Amniotic epithelial cell (primary cell): ENCODE measurements around the gene DNAJC10.

Source experiments
- DNase-seq: peaks from one replicate; pipeline ENCODE4 v3.0.0-alpha.2; 2010; ENCODE audit warnings: low read depth

The DNAJC10 gene

DNA sequence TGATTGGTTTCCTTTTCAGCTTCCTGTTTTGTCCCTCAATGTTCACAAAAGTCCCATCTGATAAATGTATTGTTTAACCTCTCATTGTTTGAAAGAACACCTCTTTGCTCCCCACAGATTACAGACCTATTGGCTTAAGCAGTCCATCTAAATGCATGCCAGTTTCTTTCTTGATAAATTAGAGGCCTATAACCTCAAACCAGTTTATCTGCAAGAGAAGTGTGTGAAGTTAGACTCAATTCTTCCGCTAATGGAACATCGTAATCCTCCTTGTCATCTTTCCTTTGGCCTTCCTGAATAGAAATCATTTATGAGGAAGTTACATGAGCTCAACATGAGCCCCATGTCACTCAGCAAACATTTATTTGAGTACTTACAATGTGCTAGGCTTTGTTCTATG lies 76.4 kb downstream of the DNAJC10 start:
- no peak for DNase-seq

DNA sequence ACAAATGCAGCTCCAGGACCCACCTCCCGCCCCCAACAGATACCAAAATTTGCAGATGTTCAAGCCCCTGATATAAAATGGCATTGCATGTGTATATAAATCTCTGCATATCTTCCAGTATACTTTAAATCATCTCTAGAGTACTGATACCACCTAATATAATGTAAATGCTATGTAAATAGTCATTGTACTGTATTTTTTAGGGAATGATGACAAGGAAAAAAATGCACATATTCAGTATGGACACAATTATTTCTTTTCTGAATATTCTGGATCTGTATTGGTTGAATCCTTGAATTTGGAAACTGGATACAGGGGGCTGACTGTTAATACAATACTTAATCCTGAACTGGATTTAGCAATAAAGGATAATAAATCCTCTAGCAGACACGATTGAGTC lies 82.7 kb downstream of the DNAJC10 start:
- no peak for DNase-seq

DNA sequence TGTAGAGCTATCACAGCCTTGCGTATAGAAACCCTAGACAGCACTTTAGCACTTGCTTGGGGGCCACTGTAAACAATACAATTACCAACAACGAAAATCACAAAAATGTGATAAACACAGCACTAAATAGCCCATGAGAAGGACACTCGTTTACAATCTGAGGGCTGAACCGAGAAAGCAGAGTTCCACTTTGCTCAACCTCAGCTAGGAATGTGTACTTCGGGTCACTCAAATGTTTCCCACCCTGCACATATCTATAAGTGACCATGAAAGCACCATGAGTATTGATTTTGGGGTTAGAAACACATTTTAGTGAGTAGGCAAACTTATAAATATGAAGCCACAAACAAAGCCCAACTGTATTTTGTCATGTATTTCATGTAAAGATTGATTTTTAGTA lies 88.1 kb downstream of the DNAJC10 start:
- no peak for DNase-seq

DNA sequence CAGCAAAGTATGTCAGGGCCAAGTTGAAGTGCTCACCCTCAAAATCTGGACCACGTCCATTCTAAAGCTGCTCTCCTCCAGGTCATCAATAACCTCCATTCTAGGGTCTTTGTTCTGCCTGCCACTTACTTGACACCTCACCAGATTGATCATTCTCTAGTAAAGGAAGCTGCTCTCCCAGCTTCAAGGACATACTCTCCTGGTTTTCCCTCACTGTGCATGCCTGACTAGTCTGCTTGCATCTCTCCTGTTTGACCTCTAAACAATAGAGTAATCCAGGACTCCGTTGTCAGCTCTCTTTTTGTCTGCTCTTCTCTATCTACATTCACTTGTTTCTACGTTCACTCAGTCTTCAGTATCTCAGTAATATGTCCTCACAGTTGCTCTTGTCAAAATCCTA lies 91.3 kb downstream of the DNAJC10 start:
- DNase-seq, result no peak

DNA sequence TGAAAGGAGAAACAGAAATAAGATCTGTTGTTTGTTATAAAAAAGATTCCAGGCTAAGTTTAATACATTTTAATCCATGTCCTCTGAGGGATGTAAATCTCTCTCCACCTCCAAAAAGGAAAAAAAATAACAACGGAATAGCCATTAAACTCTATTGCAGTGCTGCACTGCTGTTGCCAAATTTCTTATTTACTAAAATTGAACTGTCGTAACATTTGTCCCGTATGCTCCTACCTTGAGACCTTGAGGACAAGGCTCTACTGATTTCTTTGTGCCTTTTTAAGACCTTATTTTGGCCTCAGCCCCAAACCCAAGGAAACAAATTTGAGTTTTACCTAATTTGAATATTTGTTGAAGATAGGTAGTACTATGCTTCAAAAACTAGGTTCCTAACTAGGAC lies 94.0 kb downstream of the DNAJC10 start:
- DNase-seq, result no peak

DNA sequence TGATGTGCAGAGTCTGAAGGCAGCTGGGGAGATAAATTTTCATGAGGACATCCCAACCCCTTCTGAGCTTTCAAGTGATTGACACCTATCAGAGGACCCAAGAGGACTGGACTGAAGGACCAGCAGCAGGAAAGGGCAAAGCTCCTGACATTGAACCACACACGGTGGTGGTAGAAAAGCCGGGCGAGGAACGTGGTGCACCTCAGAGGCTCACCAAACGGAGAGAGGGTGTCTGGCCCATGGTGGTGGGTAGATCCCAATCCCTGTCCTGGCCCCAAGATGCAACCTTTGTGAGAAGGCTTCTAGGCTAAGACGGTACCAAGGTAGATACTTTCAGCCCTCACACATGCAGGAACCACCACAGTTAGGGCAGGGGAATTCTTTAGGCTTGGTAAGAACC lies 98.3 kb downstream of the DNAJC10 start:
- DNase-seq, result no peak

DNA sequence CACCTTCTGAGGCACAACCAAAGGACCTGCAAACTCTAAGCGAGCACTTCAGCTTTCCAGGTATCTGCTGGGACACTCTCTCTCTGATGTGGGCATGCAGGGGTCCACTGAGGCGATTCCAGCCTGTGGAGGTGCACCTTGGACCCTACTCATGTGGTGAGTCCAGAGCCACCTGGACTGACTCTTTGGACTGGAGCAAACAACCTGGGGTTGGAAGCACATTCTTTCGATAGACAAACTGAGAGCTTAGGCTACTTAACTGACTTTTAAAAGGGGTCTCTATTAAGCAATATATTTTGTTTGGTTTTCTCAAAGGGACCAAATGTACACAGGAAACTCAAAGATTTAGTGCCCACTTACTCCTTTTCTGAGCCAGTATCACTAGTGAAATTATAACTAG lies 98.7 kb downstream of the DNAJC10 start:
- DNase-seq, result no peak

DNA sequence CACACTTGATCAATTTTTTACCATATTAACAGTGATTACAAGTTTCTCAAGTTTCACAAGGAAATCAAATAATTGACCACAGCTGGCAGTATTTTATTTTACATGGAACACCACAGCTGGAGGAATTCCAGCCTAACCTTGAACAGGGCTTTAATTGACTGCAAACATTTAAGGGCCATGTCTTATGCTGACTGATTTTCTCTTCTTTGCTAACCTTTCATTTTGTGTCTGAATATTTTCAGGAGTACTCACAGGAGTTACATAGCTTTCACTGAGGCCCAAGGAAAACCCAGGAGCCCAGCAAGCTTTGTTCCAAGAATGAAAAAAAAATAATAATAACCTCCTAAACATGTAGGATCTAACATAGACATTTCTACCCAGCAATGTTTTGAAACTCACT lies 100.8 kb downstream of the DNAJC10 start:
- DNase-seq, result peak; percentile 32

DNA sequence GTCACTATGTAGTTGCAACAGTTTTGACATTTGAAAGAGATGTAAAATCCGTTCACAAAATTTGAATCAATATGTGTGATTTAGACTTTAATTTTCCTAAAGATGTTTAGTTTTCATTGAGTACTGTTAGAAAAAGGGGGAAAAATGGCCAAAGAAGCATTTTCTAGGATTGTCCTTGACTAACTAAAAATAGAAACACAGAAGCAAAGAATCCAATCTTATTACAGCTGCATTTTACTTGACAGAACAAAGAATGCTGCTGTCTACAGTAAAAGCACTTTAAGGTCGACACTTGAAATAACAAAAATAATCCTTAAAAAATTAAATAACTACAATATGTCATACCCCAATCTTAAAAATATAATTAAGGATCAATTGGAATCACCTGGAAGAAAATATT lies 101.5 kb downstream of the DNAJC10 start:
- DNase-seq, result no peak

DNA sequence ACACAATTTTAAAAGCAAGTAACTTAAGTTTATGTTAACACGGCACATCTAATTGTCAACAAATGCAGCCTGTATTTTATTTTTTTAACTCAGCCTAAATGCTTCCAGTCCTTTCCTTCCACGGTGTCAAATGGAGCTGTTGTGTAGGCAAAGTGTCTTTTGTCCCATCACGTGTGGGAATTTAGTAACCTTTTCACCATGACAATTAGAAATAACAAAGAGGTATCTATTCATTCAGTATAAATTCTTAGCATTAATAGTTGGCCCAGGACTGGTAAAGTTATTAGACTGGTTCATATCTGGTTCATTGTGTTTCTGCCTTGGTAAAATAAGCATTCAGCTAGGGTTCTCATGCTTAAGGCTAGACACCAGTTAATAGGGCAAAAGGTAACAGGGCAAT lies 102.4 kb downstream of the DNAJC10 start:
- no peak for DNase-seq

DNA sequence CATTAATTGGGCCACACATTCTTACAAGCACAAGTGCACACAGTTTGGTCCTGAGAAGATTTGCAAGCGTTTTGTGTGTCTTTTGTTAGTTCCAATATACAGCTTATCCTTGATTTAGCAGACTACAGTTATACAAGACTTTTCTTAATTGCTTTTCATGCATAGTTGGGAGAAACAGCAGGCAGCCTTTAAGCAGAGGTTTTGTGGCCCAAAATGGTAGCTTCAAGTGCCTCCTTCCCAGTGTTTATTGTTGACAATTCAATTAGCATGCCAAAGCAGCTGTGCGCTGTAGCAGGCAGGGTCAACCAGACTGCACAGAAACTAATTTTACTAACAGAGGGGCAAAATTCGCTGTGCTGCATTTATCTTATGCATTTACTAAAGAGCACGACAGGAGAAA lies 102.9 kb downstream of the DNAJC10 start:
- DNase-seq, result no peak

DNA sequence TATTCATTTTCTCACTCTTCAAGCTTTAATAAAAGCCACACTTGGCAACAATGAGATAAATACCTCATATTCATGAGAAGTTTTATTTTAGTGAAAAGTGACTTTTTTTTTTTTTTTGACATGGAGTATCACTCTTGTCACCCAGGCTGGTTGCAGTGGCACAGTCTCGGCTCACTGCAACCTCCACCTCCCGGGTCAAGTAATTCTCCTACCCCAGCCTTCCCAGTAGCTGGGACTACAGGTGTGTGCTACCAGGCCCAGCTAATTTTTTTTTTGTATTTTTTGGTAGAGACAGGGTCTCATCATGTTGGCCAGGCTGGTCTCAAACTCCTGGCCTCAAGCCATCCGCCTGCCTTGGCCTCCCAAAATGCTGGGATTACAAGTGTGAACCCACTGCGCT lies 103.4 kb downstream of the DNAJC10 start:
- DNase-seq, result no peak

DNA sequence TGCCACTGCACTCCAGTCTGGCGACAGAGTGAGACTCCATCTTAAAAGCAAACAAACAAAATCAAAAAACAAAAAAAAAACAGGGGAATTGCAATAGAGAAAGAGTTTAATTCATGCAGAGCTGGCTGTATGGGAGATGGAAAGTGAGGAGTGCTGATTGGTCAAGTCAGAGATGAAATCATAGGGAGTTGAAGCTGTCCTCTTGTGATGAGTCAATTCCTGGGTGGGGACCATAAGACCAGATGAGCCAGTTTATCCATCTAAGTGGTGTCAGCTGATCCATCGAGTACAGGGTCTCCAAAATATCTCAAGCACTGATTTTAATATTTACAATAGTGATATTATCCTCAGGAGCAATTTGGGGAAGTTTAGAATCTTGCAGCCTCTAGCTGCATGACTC lies 105.1 kb downstream of the DNAJC10 start:
- DNase-seq, result peak; percentile 57

DNA sequence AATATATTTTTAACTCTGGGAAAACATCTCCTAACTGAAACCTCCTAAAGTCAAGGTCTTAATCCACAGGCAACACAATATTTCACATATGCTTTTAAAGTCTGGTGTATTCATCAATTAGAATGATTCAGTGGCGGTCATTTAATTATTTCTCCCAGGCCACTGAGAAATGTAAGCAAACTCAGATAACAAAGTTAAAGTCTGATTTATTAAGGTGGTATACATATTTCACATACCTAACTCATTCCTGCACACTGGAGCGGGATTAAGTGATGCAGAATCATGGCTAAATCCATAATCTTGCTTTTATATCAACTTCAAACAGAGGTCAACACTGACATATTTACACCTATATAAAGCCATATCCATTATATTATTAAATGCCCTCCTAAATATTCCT lies 106.7 kb downstream of the DNAJC10 start:
- DNase-seq, result peak; percentile 94

DNA sequence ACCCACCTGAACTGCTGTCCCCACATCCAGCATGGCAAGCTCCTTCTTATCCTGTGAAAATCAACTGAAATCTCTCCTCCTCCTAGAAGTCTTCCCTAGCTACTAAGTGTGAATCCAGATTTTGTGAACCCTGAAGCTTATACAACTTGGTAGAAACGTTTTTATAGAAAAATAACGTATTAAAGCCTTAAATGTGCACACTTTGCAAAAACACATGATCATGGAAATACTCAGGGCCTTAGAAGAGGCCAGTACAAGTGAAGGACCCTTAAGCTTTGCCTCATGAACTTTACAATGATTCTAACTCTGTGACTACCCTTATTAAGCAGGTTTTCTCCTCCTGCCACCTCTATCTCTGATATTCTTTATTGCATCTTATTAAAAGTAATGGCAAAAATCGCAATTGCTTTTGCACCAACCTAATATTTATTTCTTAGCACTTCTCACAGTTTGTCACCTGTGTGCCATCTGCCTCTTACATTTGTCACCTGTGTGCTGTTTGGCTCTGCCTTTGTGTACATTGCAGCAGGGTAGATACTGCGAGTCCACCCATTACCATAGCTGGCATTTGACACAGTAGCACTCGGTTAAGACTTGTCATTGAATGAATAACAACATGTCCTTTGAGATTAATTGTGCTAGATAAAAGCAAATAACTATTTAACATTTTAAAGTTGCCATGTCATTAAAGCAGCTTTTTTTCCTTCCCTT lies 108.2 kb downstream of the DNAJC10 start:
- no peak for DNase-seq

DNA sequence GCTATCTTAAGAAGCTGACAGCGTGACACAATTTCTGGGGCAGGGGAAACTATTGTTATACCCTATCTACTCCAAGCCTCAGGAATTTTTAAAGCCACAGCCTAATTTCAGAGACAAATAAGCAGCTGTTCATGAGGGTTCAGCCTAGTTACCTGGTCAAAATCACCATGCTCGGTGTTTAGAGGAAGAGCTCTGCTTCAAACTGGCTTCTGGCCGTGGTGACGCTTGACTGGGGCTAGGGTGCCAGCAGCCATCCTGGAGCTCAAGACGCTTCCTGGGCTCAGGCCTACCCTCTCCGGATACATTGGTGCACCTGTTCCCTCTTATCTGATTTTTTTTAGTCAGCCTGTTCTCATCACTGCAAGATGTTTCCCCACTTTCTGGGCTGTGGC lies 108.7 kb downstream of the DNAJC10 start:
- no peak for DNase-seq

DNA sequence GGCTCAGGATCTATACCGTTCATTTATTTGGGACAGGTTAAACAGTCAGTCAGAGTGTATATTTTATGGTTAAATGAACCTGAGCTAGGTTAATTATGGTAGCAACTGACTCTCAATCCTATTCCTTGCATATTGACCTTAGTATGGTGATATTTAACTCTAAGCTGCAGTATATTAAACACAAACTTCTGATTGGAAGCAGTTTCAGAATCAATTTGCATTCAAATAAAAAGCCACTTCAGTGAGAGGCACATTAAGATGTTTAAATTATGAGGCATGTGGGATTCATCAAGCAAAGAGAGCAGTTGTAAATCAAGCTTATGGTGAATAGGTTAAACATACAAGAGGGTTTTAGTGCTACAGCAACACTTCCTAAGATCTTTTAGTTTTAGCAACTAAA lies 110.0 kb downstream of the DNAJC10 start:
- DNase-seq, result no peak

DNA sequence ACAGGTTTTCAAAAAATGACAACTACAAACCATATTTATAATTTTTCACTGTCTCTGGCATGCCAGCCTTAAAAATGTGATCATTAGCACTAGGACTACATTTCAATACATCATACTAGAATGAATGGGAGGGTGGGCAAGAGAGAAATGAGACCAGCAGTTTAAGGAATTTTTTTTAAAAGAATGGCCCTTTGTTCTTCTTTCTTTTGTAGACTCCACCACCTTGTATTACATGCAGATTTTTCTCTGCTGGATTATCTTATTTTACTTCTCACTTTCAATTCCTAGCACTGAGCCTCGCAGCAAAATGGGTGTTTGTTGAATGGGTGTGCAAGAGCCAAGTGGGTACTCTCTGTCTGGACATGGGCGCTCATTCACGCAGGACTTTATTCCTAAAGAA lies 110.4 kb downstream of the DNAJC10 start:
- no peak for DNase-seq

DNA sequence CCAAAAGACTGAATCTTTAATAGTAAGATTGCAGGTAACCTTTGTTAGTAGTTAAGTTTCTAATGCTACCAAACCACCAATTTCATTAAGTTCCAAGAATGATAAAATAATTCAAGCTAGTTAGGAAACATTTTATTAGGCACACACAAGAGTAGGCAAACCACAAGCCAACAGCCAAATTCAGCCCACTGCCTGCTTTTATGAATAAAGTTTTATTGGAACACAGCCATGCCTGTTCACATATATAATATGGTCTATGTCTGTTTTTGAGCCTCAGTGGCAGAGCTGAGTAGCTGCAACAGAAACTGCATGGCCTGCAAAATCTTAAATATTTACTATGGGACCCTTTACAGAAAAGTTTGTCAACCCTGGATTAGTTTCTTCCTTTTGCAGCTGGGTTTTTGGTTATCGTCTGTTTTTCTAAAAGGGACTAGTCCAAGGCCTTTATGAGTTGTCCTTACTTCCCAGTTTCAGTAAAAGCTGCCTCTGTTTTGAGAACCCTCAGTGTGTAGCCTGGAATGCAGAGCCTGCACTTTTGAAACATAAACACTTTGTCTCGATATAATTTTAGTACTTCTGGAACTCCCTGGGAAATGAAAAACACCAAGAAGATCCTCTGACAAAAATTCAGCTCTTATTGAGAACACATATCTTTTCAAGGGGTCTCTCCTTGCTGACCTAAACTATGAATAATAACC lies 111.3 kb downstream of the DNAJC10 start:
- no peak for DNase-seq

DNA sequence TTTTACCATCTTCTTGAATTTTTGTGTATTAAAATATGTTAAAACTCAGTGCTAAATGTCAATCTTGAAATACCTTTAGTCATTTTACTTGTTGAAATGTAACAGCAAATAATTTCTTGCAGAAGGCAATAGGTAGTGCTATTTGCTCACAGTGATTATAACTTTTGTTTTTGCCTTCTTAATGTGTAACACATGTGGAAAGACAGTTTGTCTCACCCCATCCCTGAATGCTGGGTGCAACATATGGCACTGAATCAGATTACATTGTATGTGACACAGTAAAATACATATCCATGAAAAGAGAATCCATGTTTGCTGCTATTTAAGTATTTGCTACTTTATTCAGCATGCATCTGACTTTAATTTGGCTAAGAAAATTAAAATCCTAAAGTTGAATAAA lies 115.0 kb downstream of the DNAJC10 start:
- DNase-seq, result no peak

DNA sequence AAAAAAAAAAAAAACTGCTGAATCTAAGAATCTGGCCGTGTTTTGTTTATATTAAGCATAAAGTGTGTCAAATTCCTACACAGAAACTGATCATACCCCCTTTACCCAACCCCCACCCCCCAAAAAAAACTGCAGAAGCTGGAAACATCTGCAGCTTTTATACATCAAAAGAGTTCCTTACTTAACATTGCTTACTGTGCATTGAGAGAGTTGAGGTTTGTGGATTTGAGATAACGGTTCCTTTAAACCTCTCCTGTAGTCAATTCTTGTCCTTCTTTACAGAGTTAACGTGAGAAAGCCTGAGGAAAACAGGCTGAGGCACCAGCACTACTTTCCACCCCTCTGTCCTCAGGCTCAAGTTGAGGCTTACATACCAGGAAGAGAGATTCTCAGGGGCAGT lies 115.9 kb downstream of the DNAJC10 start:
- DNase-seq, result no peak

DNA sequence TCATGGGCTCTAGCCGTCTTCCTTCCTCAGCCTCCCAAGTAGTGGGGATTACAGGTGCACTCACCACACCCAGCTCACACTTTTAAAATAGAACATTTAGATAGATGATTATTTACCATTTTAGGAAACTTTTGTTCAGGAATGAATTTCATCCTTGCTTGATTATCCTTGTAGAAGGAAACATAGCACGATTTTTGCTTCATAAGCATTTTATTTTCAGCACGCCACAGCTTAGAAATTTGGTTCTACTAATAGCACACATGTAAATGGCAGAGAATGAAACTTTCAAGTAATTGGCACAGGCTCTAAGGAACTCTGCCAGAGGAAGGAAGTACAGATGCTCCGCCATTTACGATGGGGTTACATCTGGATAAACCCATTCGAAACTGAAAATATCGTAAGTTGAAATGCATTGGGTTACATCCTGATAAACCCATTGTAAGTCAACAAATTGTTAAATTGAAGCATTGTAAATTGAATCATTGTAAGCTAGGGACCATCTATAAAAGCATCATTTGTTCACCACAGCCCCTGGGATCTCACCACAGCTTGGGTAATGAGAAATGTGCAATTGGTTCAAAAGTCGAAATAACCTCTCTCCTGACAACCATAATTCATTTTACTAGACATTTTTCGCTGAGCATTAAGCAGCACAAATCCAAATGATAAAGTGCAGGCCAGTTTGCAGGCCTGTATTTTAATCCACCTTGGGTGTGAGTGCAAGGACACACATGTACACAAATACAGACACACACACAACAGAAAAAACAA lies 117.2 kb downstream of the DNAJC10 start:
- no peak for DNase-seq

DNA sequence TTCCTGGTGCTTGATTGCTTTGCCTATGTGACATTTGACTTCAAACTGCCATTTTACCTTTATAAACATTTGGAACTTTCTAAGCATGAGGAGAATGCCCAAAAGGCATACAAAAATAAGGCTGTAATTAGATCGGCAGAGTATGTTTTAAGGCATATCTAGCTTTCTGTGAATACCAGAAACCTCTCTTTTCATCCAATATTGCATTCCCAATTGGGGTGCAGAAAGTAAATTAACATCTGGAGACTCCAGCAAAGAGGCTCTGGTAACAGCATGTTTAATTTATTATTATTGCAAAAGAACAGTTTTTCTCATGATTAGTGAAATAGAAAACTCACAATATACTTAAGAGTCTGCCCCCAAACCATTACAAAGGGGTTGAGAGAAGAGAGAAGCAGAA lies 118.2 kb downstream of the DNAJC10 start:
- no peak for DNase-seq
